Cardiac fibroblast (primary cell): ENCODE results near the gene AKAP1.
A peak's percentile ranks its signal among the peaks of the same experiment; 100 is the strongest.

Source experiments
- DNase-seq, 2 donors: peaks; one replicate each; pipeline versions ENCODE4 v3.0.0 to v3.0.0-alpha.2; 2010; ENCODE audit warnings: low read depth in 2 of 2
- H3K4me3 ChIP-seq, 2 donors: replicated peaks in 1 of 2; 1 replicate in 1 of 2; 2 replicates in 1 of 2; pipeline ENCODE4 v1.5.1; 2011; ENCODE audit warnings: low read depth in 2 of 2, low read length in 2 of 2, mild to moderate bottlenecking in 2 of 2, moderate library complexity in 1 of 2
- TF ChIP-seq, protein P1 (sequence below): IDR thresholded peaks from one replicate; pipeline ENCODE4 v1.5.1; 2011; ENCODE audit warnings: low read depth, mild to moderate bottlenecking, low read length, inconsistent platforms

The AKAP1 gene

GRCh38 chr17:57121308-57122042 is 36.4 kb downstream of the AKAP1 start:
- peak; percentile 55 to 59 for DNase-seq
- H3K4me3 ChIP-seq, result no peak overlapping the region
- TF ChIP-seq, protein P1, sequence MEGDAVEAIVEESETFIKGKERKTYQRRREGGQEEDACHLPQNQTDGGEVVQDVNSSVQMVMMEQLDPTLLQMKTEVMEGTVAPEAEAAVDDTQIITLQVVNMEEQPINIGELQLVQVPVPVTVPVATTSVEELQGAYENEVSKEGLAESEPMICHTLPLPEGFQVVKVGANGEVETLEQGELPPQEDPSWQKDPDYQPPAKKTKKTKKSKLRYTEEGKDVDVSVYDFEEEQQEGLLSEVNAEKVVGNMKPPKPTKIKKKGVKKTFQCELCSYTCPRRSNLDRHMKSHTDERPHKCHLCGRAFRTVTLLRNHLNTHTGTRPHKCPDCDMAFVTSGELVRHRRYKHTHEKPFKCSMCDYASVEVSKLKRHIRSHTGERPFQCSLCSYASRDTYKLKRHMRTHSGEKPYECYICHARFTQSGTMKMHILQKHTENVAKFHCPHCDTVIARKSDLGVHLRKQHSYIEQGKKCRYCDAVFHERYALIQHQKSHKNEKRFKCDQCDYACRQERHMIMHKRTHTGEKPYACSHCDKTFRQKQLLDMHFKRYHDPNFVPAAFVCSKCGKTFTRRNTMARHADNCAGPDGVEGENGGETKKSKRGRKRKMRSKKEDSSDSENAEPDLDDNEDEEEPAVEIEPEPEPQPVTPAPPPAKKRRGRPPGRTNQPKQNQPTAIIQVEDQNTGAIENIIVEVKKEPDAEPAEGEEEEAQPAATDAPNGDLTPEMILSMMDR, result peak; percentile 67

DNA sequence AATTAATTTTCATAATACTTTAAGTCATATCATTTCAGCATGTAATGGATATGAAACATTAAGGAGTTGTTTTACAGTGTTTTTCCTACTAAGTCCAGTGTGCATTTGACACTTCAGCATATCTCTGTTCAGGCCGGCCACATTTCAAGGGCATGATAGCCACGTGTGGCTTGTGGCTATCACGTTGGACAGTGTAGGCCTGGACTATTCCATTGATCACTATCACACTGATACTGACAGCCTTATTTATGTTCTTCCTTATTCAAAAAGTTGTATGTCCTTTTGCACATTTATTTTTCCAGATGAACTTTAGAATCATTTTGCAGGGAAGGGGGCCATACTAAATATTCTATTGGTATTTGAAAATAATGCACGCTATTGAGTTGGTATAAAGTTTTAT is 39.0 kb downstream of the AKAP1 start:
- no peak overlapping the region for H3K4me3 ChIP-seq
- TF ChIP-seq, protein P1, result no peak
- DNase-seq, result no peak

GRCh38 chr17:57125406-57125805 is 40.4 kb downstream of the AKAP1 start:
- DNase-seq, result no peak
- TF ChIP-seq, protein P1, result no peak
- no peak overlapping the region for H3K4me3 ChIP-seq

GRCh38 chr17:57125866-57126265 is 40.8 kb downstream of the AKAP1 start:
- no peak overlapping the region for H3K4me3 ChIP-seq
- DNase-seq, result no peak
- TF ChIP-seq, protein P1, result no peak

GRCh38 chr17:57130708-57131461 is 45.8 kb downstream of the AKAP1 start:
- peak overlapping the region in 1 of 2 donors; percentile 34 for H3K4me3 ChIP-seq
- DNase-seq, result peak; percentile 83 to 84
- TF ChIP-seq, protein P1, result peak; percentile 81

GRCh38 chr17:57132663-57133062 is 47.6 kb downstream of the AKAP1 start:
- no peak overlapping the region for H3K4me3 ChIP-seq
- no peak for DNase-seq
- TF ChIP-seq, protein P1, result no peak
